CD4-positive, alpha-beta T cell treated with Interleukin-17A for 4 hours (primary cell): Measurements from ENCODE around the gene PWP1.
"Not testable (repeated sequence)": the region's sequence is repeated elsewhere in the genome, so short reads cannot be mapped to it uniquely, and the experiment has no call there.

Experiments used
- DNase-seq: peaks from one replicate; pipeline ENCODE4 v3.0.0-alpha.2; 2020; ENCODE audit warnings: mixed read lengths

Gene PWP1

GRCh38 chr12:107668320-107669098 is 17.1 kb upstream of the PWP1 start:
- no peak for DNase-seq

GRCh38 chr12:107669946-107670345 is 15.7 kb upstream of the PWP1 start:
- DNase-seq, result no peak

GRCh38 chr12:107670999-107671643 is 14.5 kb upstream of the PWP1 start:
- peak; percentile 53 for DNase-seq

- no peak for DNase-seq
These were observed 7.9 kb upstream of the PWP1 start for GRCh38 chr12:107677671-107678070.

GRCh38 chr12:107679336-107679735 is 6.3 kb upstream of the PWP1 start:
- no peak for DNase-seq

- DNase-seq, result no peak
These were observed 4.2 kb upstream of the PWP1 start for GRCh38 chr12:107681455-107681835.

- DNase-seq, result no peak
These were observed 3.5 kb upstream of the PWP1 start for GRCh38 chr12:107681836-107682820.

- no peak for DNase-seq
These were observed 1.4 kb upstream of the PWP1 start for GRCh38 chr12:107684029-107684795.

- peak; percentile 18 for DNase-seq
These were observed 624 bp upstream of the PWP1 start for GRCh38 chr12:107684990-107685359.

- DNase-seq, result not testable (repeated sequence)
These were observed 10.2 kb downstream of the PWP1 start for GRCh38 chr12:107695772-107696171.

- DNase-seq, result no peak
These were observed 16.5 kb downstream of the PWP1 start for GRCh38 chr12:107702106-107702505.

- DNase-seq, result no peak
These were observed 18.4 kb downstream of the PWP1 start for GRCh38 chr12:107704041-107704440.

GRCh38 chr12:107705522-107705921 is 19.9 kb downstream of the PWP1 start:
- DNase-seq, result not testable (repeated sequence)

GRCh38 chr12:107715780-107716179 is 30.2 kb downstream of the PWP1 start:
- no peak for DNase-seq

GRCh38 chr12:107718606-107719005 is 33.0 kb downstream of the PWP1 start:
- DNase-seq, result no peak

GRCh38 chr12:107727327-107727726 is 41.7 kb downstream of the PWP1 start:
- DNase-seq, result not testable (repeated sequence)

- DNase-seq, result not testable (repeated sequence)
These were observed 42.1 kb downstream of the PWP1 start for GRCh38 chr12:107727742-107728141.

- no peak for DNase-seq
These were observed 45.2 kb downstream of the PWP1 start for GRCh38 chr12:107730618-107731341.

GRCh38 chr12:107731366-107731765 is 45.8 kb downstream of the PWP1 start:
- no peak for DNase-seq

- no peak for DNase-seq
These were observed 46.8 kb downstream of the PWP1 start for GRCh38 chr12:107732365-107732764.

- DNase-seq, result no peak
These were observed 48.5 kb downstream of the PWP1 start for GRCh38 chr12:107734139-107734538.

- DNase-seq, result no peak
These were observed 50.2 kb downstream of the PWP1 start for GRCh38 chr12:107735763-107736162.
